GM11168 (cell line): Measurements from ENCODE around the gene MBP.

ENCODE experiments used
- in situ Hi-C: fragments of 300-500 bp; cut with MboI; formaldehyde crosslinking; loops from one replicate; pipeline ENCODE4 v1.12.0; 2022; ENCODE audit warnings: low sequenced_read_pairs; ENCODE audit not compliant: unreplicated experiment

The MBP gene

GRCh38 chr18:77151772-77152520, 19.4 kb upstream of the MBP start:
- in situ Hi-C loops, result no loop called here

- in situ Hi-C loops, result no loop called here
These were observed 18.6 kb upstream of the MBP start for GRCh38 chr18:77151033-77151771.

- in situ Hi-C loops, result no loop called here
These were observed 18.0 kb upstream of the MBP start for GRCh38 chr18:77150588-77150987.

- in situ Hi-C loops, result no loop called here
These were observed 15.7 kb upstream of the MBP start for GRCh38 chr18:77148289-77148688.

GRCh38 chr18:77147418-77147852, 14.9 kb upstream of the MBP start:
- in situ Hi-C loops, result no loop called here

GRCh38 chr18:77146249-77147080, 13.9 kb upstream of the MBP start:
- in situ Hi-C loops, result no loop called here

- in situ Hi-C loops, result no loop called here
These were observed 12.8 kb upstream of the MBP start for GRCh38 chr18:77145364-77145901.

GRCh38 chr18:77144451-77145118, 12.0 kb upstream of the MBP start:
- in situ Hi-C loops, result no loop called here

GRCh38 chr18:77144046-77144445, 11.5 kb upstream of the MBP start:
- in situ Hi-C loops, result no loop called here

GRCh38 chr18:77143196-77143595, 10.6 kb upstream of the MBP start:
- in situ Hi-C loops, result no loop called here

GRCh38 chr18:77141401-77142118, 9.0 kb upstream of the MBP start:
- in situ Hi-C loops, result no loop called here

GRCh38 chr18:77140439-77141109, 8.0 kb upstream of the MBP start:
- in situ Hi-C loops, result no loop called here

GRCh38 chr18:77140030-77140429, 7.4 kb upstream of the MBP start:
- in situ Hi-C loops, result no loop called here

- in situ Hi-C loops, result no loop called here
These were observed 7.0 kb upstream of the MBP start for GRCh38 chr18:77139619-77140018.

GRCh38 chr18:77138270-77138669, 5.7 kb upstream of the MBP start:
- in situ Hi-C loops, result no loop called here

- in situ Hi-C loops, result no loop called here
These were observed 5.3 kb upstream of the MBP start for GRCh38 chr18:77137851-77138250.

GRCh38 chr18:77136871-77137665, 4.5 kb upstream of the MBP start:
- in situ Hi-C loops, result no loop called here

- in situ Hi-C loops, result no loop called here
These were observed 3.6 kb upstream of the MBP start for GRCh38 chr18:77136076-77136718.
